ENCODE data around the gene SEC14L6.

GRCh38 chr22:30541961-30542810, 4.4 kb downstream of the SEC14L6 start:
- TF ChIP-seq POLR2A (IDR thresholded peaks at IDR 0.05): no peak
- TF ChIP-seq, protein P1, sequence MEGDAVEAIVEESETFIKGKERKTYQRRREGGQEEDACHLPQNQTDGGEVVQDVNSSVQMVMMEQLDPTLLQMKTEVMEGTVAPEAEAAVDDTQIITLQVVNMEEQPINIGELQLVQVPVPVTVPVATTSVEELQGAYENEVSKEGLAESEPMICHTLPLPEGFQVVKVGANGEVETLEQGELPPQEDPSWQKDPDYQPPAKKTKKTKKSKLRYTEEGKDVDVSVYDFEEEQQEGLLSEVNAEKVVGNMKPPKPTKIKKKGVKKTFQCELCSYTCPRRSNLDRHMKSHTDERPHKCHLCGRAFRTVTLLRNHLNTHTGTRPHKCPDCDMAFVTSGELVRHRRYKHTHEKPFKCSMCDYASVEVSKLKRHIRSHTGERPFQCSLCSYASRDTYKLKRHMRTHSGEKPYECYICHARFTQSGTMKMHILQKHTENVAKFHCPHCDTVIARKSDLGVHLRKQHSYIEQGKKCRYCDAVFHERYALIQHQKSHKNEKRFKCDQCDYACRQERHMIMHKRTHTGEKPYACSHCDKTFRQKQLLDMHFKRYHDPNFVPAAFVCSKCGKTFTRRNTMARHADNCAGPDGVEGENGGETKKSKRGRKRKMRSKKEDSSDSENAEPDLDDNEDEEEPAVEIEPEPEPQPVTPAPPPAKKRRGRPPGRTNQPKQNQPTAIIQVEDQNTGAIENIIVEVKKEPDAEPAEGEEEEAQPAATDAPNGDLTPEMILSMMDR (IDR thresholded peaks at IDR 0.05): no peak
